NT2/D1 (cell line): ENCODE measurements around the gene ATP1B4.

Experiments used
- SUZ12 ChIP-seq: IDR thresholded peaks from 2 replicates; pipeline ENCODE4 v1.6.1; 2011; ENCODE audit not compliant: insufficient read length, insufficient read depth; ENCODE audit errors: extremely low read depth
- ZNF274 ChIP-seq: IDR thresholded peaks from 2 replicates; pipeline ENCODE4 v1.6.1; 2011; ENCODE audit warnings: mild to moderate bottlenecking, low read depth, low read length

- no peak for TF ChIP-seq SUZ12
- no peak for TF ChIP-seq ZNF274
These were observed 10.9 kb downstream of the ATP1B4 start for GRCh38 chrX:120372667-120373370.
